Stimulated activated CD4-positive, alpha-beta T cell treated with anti-CD3 and anti-CD28 coated beads, Interleukin-2, amount 100 ng/mL, for 4 hours (primary cell): ENCODE data around the gene TMC8.
"Not testable (repeated sequence)": the region's sequence is repeated elsewhere in the genome, so short reads cannot be mapped to it uniquely, and the experiment has no call there.

ENCODE experiments used
- DNase-seq: peaks from one replicate; pipeline ENCODE4 v3.0.0-alpha.2; 2020; ENCODE audit warnings: low read depth

Gene TMC8

GRCh38 chr17:78110363-78111015, 20.1 kb upstream of the TMC8 start:
- no peak for DNase-seq

- no peak for DNase-seq
Measured at GRCh38 chr17:78111016-78111726, 19.4 kb upstream of the TMC8 start.

- no peak for DNase-seq
Measured at GRCh38 chr17:78111727-78112517, 18.6 kb upstream of the TMC8 start.

GRCh38 chr17:78112518-78113471, 17.8 kb upstream of the TMC8 start:
- peak; percentile 65 for DNase-seq

- no peak for DNase-seq
Measured at GRCh38 chr17:78113804-78114785, 16.5 kb upstream of the TMC8 start.

GRCh38 chr17:78114831-78115723, 15.5 kb upstream of the TMC8 start:
- no peak for DNase-seq

- not testable (repeated sequence) for DNase-seq
Measured at GRCh38 chr17:78115803-78116202, 14.8 kb upstream of the TMC8 start.

GRCh38 chr17:78116411-78116810, 14.2 kb upstream of the TMC8 start:
- DNase-seq, result no peak

GRCh38 chr17:78117027-78117981, 13.3 kb upstream of the TMC8 start:
- no peak for DNase-seq

GRCh38 chr17:78118801-78119241, 11.8 kb upstream of the TMC8 start:
- no peak for DNase-seq

GRCh38 chr17:78120537-78120936, 10.0 kb upstream of the TMC8 start:
- no peak for DNase-seq

GRCh38 chr17:78120971-78121800, 9.4 kb upstream of the TMC8 start:
- DNase-seq, result no peak

- no peak for DNase-seq
Measured at GRCh38 chr17:78121801-78122215, 8.8 kb upstream of the TMC8 start.

- DNase-seq, result no peak
Measured at GRCh38 chr17:78122216-78122930, 8.2 kb upstream of the TMC8 start.

- no peak for DNase-seq
Measured at GRCh38 chr17:78122931-78123249, 7.7 kb upstream of the TMC8 start.

- no peak for DNase-seq
Measured at GRCh38 chr17:78123258-78123929, 7.2 kb upstream of the TMC8 start.
